Adipocyte (in vitro differentiated cells): ENCODE measurements around the gene CCDC120.
A peak's percentile ranks its signal among the peaks of the same experiment; 100 is the strongest.

Experiments used
- DNase-seq: peaks from one replicate; pipeline ENCODE4 v3.0.0-alpha.2; 2015; ENCODE audit warnings: low read depth
- H3K27me3 ChIP-seq: replicated peaks from 2 replicates; pipeline ENCODE4 v1.7.0; 2013; ENCODE audit warnings: mild to moderate bottlenecking, low read length, moderate library complexity; ENCODE audit not compliant: control insufficient read depth, insufficient read depth
- H3K36me3 ChIP-seq: 2 replicates; pipeline ENCODE4 v1.7.0; 2013; ENCODE audit warnings: low read length, mild to moderate bottlenecking, moderate library complexity; ENCODE audit not compliant: control insufficient read depth, insufficient read depth, severe bottlenecking
- H3K4me1 ChIP-seq: 2 replicates; pipeline ENCODE4 v1.7.0; 2013; ENCODE audit warnings: mild to moderate bottlenecking, low read length, moderate library complexity; ENCODE audit not compliant: control insufficient read depth, insufficient read depth
- H3K4me3 ChIP-seq: 2 replicates; pipeline ENCODE4 v1.7.0; 2013; ENCODE audit warnings: mild to moderate bottlenecking, low read length, moderate library complexity
- H3K9ac ChIP-seq: 2 replicates; pipeline ENCODE4 v1.7.0; 2013; ENCODE audit warnings: mild to moderate bottlenecking, low read length, moderate library complexity
- H3K9me3 ChIP-seq: 2 replicates; pipeline ENCODE4 v1.7.0; 2013; ENCODE audit warnings: mild to moderate bottlenecking, low read length, moderate library complexity; ENCODE audit not compliant: control insufficient read depth

The CCDC120 gene, protein sequence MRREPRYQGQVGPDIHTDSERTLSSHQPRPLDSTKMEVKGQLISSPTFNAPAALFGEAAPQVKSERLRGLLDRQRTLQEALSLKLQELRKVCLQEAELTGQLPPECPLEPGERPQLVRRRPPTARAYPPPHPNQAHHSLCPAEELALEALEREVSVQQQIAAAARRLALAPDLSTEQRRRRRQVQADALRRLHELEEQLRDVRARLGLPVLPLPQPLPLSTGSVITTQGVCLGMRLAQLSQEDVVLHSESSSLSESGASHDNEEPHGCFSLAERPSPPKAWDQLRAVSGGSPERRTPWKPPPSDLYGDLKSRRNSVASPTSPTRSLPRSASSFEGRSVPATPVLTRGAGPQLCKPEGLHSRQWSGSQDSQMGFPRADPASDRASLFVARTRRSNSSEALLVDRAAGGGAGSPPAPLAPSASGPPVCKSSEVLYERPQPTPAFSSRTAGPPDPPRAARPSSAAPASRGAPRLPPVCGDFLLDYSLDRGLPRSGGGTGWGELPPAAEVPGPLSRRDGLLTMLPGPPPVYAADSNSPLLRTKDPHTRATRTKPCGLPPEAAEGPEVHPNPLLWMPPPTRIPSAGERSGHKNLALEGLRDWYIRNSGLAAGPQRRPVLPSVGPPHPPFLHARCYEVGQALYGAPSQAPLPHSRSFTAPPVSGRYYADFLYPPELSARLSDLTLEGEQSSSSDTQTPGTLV

DNA sequence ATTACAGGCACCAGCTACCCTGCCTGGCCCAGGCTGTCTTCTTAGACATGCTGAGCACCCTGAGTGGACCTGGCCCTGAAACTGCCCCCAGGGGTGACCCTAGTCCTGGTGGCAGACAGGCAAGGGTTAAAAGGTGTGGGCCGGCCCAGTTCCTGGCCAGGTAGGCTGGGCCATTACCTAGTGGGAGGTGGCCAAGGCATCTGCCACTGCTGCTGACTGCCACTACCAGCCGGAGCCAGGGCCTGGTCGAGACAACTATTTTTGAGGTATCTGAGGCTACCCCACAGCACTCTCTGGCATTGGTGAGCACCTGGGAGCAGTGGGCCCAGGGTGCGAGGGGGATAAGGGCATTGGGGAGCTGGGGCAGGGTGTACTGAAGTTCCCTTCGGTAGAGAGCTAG lies at the start of gene CCDC120:
TSS of gene CCDC120 (plus strand) at position 206 of the 400 bp plus-strand sequence. CDS start 3,043 bp downstream, outside the sequence.
- Histone ChIP-seq H3K4me1 (no peaks in the 10 kb centered on the region), H3K9me3 (peaks cover 9% of the 10 kb centered on the region), H3K27me3 (no peaks in the 10 kb centered on the region), H3K9ac (no peak within 1 kb of the TSS), H3K4me3 (no peak within 1 kb of the TSS), H3K36me3 (no peaks in the 10 kb centered on the region)
- DNase-seq, result no peak

DNA sequence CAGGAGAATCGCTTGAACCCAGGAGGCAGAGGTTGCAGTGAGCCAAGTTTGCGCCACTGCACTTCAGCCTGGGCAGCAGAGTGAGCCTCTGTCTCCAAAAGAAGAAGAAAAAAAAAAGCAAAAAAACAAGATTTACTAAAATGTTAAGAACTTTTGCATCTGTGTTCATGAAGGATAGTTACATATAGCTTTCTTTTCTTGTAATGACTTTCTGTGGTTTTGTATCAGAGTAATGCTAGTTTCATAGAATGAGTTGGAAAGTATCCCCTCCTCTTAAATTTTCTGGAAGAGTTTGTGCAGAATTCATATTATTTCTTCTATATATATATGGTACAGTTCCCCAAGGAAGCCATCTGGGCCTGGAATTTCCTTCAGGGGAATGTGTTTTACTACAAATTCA lies 39.7 kb upstream of the CCDC120 start:
- no peak overlapping the region for H3K4me3 ChIP-seq
- H3K27me3 ChIP-seq, result no peaks in the 10 kb centered on the region
- H3K9ac ChIP-seq, result peak overlapping the region; percentile 47
- DNase-seq, result no peak
- H3K9me3 ChIP-seq, result no peaks in the 10 kb centered on the region
- peaks cover 10% of the 10 kb centered on the region for H3K4me1 ChIP-seq
- no peaks in the 10 kb centered on the region for H3K36me3 ChIP-seq

DNA sequence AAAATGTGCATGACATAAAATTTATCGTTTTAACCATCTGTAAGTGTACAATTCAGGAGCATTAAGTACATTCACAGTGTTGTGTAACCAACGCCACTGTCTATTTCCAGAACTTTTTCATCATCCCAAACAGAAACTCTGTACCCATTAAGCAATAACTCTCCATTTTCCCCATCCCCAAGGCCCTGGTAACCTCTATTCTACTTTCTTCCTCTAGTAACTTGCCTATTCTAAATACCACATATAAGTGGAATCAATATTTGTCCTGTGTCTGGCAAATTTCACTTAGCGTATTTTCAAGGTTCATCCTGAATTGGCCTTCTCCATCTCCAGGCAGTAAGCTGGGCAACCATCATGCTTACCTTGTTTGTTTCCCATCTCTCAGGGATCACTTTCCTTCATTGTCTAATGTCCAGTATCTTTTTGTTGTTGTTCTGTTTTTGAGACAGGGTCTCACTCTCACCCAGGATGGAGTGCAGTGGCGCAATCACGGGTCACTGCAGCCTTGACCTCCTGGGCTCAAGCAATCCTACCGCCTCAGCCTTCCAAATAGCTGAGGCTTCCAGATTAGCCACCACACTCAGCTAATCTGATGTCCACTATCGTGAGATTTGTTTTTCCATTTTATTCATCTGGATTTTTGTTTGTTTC lies 39.1 kb upstream of the CCDC120 start:
- Histone ChIP-seq H3K9me3 (peaks cover 4% of the 10 kb centered on the region), H3K4me1 (peaks cover 15% of the 10 kb centered on the region), H3K9ac (peak overlapping the region; percentile 47), H3K36me3 (peaks cover 3% of the 10 kb centered on the region), H3K4me3 (no peak overlapping the region), H3K27me3 (no peaks in the 10 kb centered on the region)
- DNase-seq, result no peak

DNA sequence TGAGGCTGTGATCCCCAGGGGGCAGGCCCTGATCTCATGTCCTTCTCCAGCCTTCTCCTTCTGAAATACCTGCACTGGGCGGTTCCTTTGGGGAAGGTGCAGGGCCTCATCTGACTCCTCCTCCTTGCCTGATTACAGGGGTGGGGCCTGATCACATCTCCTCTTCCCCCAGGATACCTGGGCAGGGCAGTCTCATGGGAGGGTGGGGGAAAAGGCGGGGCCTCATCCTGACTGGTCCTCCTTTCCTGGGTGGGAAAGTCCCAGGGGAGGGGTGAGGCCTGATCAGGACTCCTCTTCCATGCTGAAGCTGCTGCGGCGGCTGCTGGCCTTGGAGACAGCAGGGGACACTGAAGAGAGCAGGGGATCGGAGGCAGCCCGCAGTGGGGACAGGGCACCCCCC lies 28.9 kb upstream of the CCDC120 start:
- Histone ChIP-seq H3K36me3 (peaks cover 57% of the 10 kb centered on the region), H3K9ac (no peak overlapping the region), H3K4me3 (no peak overlapping the region), H3K9me3 (no peaks in the 10 kb centered on the region), H3K4me1 (peaks cover 7% of the 10 kb centered on the region), H3K27me3 (peaks cover 3% of the 10 kb centered on the region)
- DNase-seq, result no peak

DNA sequence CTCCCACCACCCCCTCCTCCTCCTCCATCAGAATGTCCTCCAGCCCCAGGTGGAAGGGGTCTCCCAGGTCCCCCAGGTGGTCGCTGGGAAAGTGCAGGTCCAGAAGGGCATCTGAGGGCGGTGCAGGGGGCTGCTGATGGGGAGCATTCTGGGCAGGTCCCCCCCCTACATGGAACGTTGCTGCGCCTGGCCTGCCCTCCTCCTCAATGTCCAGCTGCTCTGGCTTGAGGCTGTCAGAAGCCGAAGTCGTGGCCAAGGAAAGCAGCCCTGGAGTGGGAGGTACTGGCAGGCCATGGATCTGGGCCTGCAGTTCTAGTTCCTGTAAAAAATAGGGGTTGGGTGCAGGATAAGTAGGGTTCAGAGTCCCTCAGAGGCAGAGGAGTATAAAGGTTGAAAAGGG lies 28.5 kb upstream of the CCDC120 start:
- Histone ChIP-seq H3K4me1 (peaks cover 7% of the 10 kb centered on the region), H3K9me3 (no peaks in the 10 kb centered on the region), H3K4me3 (no peak overlapping the region), H3K36me3 (peaks cover 57% of the 10 kb centered on the region), H3K27me3 (peaks cover 3% of the 10 kb centered on the region), H3K9ac (no peak overlapping the region)
- DNase-seq, result no peak

DNA sequence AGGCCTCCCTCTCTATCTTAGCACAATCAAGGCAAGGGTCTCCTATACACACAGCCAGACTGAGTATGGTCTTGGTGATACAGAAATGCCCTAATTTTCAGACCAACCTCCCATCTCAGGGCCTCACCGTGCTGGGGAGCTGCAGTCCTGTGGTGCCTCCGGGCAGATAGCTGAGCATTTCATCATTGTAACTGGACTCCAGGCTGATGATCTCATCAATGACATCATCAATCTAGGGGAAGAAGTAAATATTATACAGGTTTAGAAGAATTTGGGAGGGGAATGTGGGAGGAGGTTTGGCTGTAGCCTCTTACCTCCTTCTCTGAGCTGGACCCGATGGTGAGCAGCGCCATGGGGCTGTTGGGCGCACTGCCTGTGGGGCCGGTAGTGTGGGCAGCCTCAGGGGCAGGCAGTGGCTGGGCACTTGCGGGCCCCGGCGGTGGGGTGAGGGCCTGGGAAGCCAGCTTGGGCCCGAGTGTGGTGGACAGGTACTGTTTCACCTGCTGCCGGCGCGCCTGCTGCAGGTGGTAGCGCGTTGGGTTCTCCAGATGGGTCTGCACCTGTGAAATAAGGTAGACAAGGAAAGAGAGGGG lies 20.8 kb upstream of the CCDC120 start:
- peak; percentile 70 for DNase-seq
- no peak overlapping the region for H3K4me3 ChIP-seq
- no peaks in the 10 kb centered on the region for H3K9me3 ChIP-seq
- H3K9ac ChIP-seq, result peak overlapping the region; percentile 37
- no peaks in the 10 kb centered on the region for H3K27me3 ChIP-seq
- H3K36me3 ChIP-seq, result peaks cover 49% of the 10 kb centered on the region
- H3K4me1 ChIP-seq, result peaks cover 25% of the 10 kb centered on the region

DNA sequence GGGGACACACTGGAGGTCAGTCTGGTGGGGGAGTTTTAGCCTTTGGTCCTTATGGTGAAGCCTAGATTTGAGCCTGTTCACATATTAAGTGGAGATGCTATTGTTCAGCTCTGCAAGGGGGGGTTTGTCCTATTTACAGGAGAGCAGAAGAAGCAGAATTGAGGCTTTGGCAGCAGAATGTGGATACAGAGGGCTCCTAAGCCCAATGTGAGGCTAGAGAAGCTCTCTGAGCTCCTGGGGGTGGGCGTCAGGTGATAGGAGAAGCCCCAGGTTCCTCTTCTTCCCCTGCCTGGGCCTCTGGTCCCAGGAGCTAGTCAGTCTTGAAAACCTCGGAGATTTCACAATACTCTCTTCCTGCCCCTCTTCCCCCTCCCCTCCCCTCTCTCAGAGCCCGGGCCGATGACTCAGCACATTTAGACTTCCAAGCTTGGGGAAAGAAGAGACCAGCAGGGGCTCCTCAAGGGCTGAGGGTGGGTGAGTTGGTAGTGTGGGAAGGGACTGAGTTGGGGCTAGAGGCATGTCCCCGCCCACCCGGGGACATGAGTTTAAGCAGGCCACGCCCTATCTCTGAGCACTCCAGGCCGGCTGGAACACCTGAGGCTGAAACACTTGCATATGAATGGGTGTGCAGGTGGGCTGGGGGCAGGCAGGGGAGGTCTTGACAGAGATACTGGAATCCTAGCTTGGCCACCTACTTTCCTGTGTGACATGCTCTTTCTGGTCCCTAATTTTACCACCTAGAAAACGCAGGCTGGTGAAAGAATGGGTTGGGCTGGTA lies 19.0 kb upstream of the CCDC120 start:
- Histone ChIP-seq H3K27me3 (no peaks in the 10 kb centered on the region), H3K9me3 (no peaks in the 10 kb centered on the region), H3K9ac (peak overlapping the region; percentile 96), H3K4me1 (peaks cover 18% of the 10 kb centered on the region), H3K4me3 (peak overlapping the region; percentile 93), H3K36me3 (peaks cover 36% of the 10 kb centered on the region)
- peak; percentile 96 for DNase-seq

DNA sequence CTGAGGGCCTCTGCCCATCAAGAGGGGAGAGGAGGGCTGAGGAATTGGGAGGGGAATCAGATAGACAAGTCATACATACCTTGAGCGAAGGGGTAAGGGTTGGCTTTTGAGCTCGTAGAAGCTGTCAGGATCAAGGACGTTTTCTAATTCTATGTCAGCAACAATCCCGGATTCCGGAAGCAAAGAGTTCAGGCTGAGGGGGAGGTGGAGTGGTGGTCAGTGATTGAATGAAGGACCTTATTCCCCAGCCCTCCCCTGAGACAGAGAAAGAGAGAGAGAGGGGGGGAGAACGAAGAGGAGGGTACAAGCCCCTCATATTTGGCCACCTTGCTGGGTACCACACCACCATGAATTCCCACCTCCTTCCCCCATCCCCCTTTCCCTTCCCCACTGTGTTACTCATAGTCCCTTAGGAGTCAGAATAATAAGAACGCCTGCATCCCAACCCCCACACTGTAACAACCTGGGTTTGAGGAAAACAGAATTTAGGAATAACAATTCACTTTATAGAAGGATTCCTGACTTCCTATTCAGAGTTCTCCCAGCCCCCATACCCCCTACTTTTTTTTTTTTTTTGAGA lies 18.3 kb upstream of the CCDC120 start:
- DNase-seq, result peak; percentile 36
- Histone ChIP-seq H3K36me3 (peaks cover 36% of the 10 kb centered on the region), H3K9ac (peak overlapping the region; percentile 96), H3K4me3 (peak overlapping the region; percentile 93), H3K27me3 (no peaks in the 10 kb centered on the region), H3K9me3 (no peaks in the 10 kb centered on the region), H3K4me1 (peaks cover 18% of the 10 kb centered on the region)

DNA sequence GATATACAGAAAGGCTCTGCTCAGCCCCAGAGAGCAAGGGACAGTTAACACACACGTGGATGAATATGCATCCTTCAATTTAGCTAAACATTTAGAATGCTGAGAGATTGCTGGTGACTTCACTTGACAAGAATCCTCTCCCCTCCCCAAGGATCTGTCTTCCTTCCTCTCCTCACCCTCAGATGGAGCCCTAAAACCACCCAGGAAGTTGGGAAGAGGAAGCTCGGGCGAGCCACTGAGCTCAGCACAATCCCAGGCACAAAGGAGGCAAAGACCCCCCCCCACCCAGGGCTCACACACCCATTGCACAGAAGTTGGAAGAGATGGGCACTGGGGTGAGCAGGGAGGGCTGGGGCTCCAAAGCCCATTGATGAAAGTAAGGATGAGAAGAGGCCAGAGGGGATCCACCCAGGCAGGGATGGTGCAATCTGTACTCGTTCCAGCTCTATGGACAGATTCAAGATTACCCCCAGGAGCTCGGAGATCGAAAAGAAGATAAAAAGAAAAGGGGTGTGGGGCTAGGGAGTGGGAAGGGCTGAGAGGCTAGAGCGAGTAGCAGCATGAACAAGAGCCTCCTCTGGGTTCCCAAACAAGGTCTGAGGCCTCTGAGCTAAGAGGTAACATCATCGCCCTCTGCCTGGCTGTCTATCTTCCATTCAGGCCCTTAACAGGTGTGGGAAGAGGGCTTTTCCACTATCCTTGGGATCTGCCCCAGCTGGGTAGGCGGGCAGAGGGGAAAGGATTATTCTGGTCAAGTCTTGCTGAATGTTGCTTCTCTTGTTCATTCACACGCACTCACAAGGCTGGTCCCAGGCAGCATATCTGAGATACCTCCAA lies 16.8 kb upstream of the CCDC120 start:
- Histone ChIP-seq H3K27me3 (no peaks in the 10 kb centered on the region), H3K9me3 (no peaks in the 10 kb centered on the region), H3K36me3 (peaks cover 26% of the 10 kb centered on the region), H3K4me1 (peaks cover 18% of the 10 kb centered on the region), H3K9ac (peak overlapping the region; percentile 96), H3K4me3 (peak overlapping the region; percentile 93)
- DNase-seq, result peak; percentile 69
